Choroid plexus epithelial cell (primary cell): ENCODE measurements around the gene ZBTB2.

Experiments
- DNase-seq: peaks from one replicate; pipeline ENCODE4 v3.0.0-alpha.2; 2010; ENCODE audit warnings: low read depth
- H3K4me3 ChIP-seq: 2 replicates; pipeline ENCODE4 v1.5.1; 2011; ENCODE audit warnings: low read depth, mild to moderate bottlenecking, control low read depth, low read length, moderate library complexity
- CTCF ChIP-seq: conservative IDR thresholded peaks from 2 replicates; pipeline ENCODE4 v1.5.1; 2011; ENCODE audit warnings: low read depth, mild to moderate bottlenecking, control low read depth, inconsistent platforms, low read length, moderate library complexity

The ZBTB2 gene

GRCh38 chr6:151391471-151392413, at the start of gene ZBTB2:
TSS of gene ZBTB2 (minus strand) at chr6:151391559. CDS start at chr6:151373637, 17,922 bp downstream.
- TF ChIP-seq CTCF, result no peak
- DNase-seq, result peak; percentile 87
- H3K4me3 ChIP-seq, result peak within 1 kb of the TSS; percentile 90

- peak; percentile 69 for DNase-seq
Observed at GRCh38 chr6:151440930-151441329, 49.6 kb upstream of the ZBTB2 start.

GRCh38 chr6:151440498-151440897, 49.1 kb upstream of the ZBTB2 start:
- TF ChIP-seq CTCF, result no peak
- no peak for DNase-seq
- H3K4me3 ChIP-seq, result no peak overlapping the region

More at GRCh38 chr6:151440930-151441329, 49.6 kb upstream of the ZBTB2 start:
- TF ChIP-seq CTCF, result peak; percentile 55
- H3K4me3 ChIP-seq, result no peak overlapping the region

- H3K4me3 ChIP-seq, result no peak overlapping the region
- peak; percentile 47 for DNase-seq
- no peak for TF ChIP-seq CTCF
Observed at GRCh38 chr6:151437401-151437800, 46.0 kb upstream of the ZBTB2 start.

- TF ChIP-seq CTCF, result no peak
- DNase-seq, result peak; percentile 83
- no peak overlapping the region for H3K4me3 ChIP-seq
Observed at GRCh38 chr6:151436802-151437201, 45.4 kb upstream of the ZBTB2 start.

- H3K4me3 ChIP-seq, result no peak overlapping the region
Observed at GRCh38 chr6:151436300-151436699, 44.9 kb upstream of the ZBTB2 start.

More at GRCh38 chr6:151436300-151436699, 44.9 kb upstream of the ZBTB2 start:
- TF ChIP-seq CTCF, result no peak
- DNase-seq, result peak; percentile 26
